ENCODE data around the gene CNTNAP2. TPM values are rescaled to one million over a fixed set of nuclear protein-coding genes. Genes with fewer than 3 reads are reported as not detected.
"Not testable (repeated sequence)": the region's sequence is repeated elsewhere in the genome, so short reads cannot be mapped to it uniquely, and the experiment has no call there.

The CNTNAP2 gene
- total and polyA plus RNA-seq, 2 of the 8 experiments (the other 6 are each of a cell fraction or from before 2014, with no cell fraction given): 27.9 to 71.0 TPM

DNA sequence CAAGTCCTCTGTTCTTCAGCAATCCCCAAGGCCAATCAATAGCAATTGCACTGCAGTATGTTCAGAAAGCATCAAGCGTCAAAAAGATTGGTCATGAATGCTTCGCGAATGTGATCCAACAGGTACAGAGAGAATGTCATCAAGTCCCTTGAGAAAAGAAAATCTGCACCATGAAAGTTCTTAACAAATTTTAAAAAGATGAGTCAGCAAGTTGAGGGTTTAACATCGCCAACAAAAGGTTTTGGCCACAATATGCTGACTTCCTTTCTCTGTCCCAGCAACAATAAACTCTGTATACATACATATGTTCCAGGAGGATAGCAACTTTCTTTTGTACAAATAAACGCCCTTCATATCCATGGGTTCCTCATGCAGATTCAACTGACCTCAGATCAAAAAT is 2305.4 kb downstream of the CNTNAP2 start:
- Histone ChIP-seq H3K4me1 (replicated peaks in 1 of 4; ENCODE audit: control insufficient read depth in 3 of 4, insufficient read depth in 4 of 4, low read length in 3 of 4) (no peaks in the 10 kb centered on the region), H2BK5ac (ENCODE audit: low read depth, low read length) (no peak overlapping the region), H3K23ac (ENCODE audit: insufficient read length) (no peak overlapping the region), H3K14ac (ENCODE audit: insufficient read length) (no peak overlapping the region), H3K36me3 (ENCODE audit: control insufficient read depth in 2 of 4, insufficient read depth in 4 of 4, low read length in 3 of 4) (peaks cover 0 to 5% (median 2%) of the 10 kb centered on the region in 4 experiments; a peak in 1 of 8 replicates), H3K79me2 (ENCODE audit: control insufficient read depth in 1 of 2, insufficient read depth in 2 of 2, low read length in 2 of 2) (no peaks in the 10 kb centered on the region), H2BK12ac (ENCODE audit: low read depth, low read length) (no peak overlapping the region), H3K9me3 (ENCODE audit: insufficient read depth in 2 of 2, low read depth in 1 of 2, low read length in 1 of 2) (peaks cover 3 to 15% of the 10 kb centered on the region in 2 experiments; a peak in 1 of 4 replicates), H3K4ac (replicated peaks; ENCODE audit: insufficient read length, low read depth, low read length) (no peak overlapping the region), H3K9ac (replicated peaks in 1 of 4; ENCODE audit: extremely low read depth in 1 of 4, low read depth in 3 of 4, low read length in 3 of 4) (no peak overlapping the region), H3K4me3 (ENCODE audit: extremely low read depth in 1 of 4, insufficient read depth in 2 of 4, low read depth in 3 of 4, low read length in 4 of 4) (no peak overlapping the region), H4K20me1 (replicated peaks in 1 of 2; ENCODE audit: control insufficient read depth in 1 of 2, insufficient read depth in 2 of 2, low read length in 2 of 2) (no peaks in the 10 kb centered on the region), H3K23me2 (ENCODE audit: low read depth, low read length) (no peaks in the 10 kb centered on the region; the same call in 1 of the 2 replicates), H3K56ac (replicated peaks; ENCODE audit: insufficient read length, low read depth, low read length) (no peak overlapping the region), H2AFZ (ENCODE audit: low read length) (no peak overlapping the region), H4K5ac (ENCODE audit: insufficient read length, low read depth, low read length) (no peak overlapping the region), H2BK15ac (ENCODE audit: low read length) (no peak overlapping the region), H3K18ac (ENCODE audit: extremely low read depth, low read length) (no peak overlapping the region), H3K27ac (ENCODE audit: low read depth, low read length) (no peak overlapping the region), H2BK20ac (ENCODE audit: low read length) (no peak overlapping the region), H2AK5ac (ENCODE audit: low read depth, low read length) (no peak overlapping the region), H3K27me3 (replicated peaks in 1 of 4; ENCODE audit: control insufficient read depth in 3 of 4, extremely low read depth in 1 of 4, insufficient read depth in 3 of 4, low read length in 3 of 4) (no peaks in the 10 kb centered on the region), H4K91ac (replicated peaks; ENCODE audit: insufficient read length, low read length) (no peak overlapping the region), H3K79me1 (ENCODE audit: low read depth, low read length) (no peaks in the 10 kb centered on the region), H3K4me2 (ENCODE audit: insufficient read depth in 1 of 2, low read depth in 2 of 2, low read length in 2 of 2) (no peak overlapping the region), H2BK120ac (replicated peaks; ENCODE audit: low read depth, low read length) (no peak overlapping the region), H4K8ac (ENCODE audit: extremely low read depth, insufficient read depth, low read length) (no peak overlapping the region)
- POLR2A ChIA-PET (ENCODE audit: partially characterized antibody): no interaction called here
- TF ChIP-seq SUZ12 (IDR thresholded peaks at IDR 0.05; ENCODE audit: low read length): no peak
- TF ChIP-seq MAFK (IDR thresholded peaks at IDR 0.05; ENCODE audit: low read depth, low read length): peak; percentile 55; the same call in 1 of the 2 replicates
- no peak for DNase-seq (ENCODE audit: low read depth in 1 of 2, low spot score in 2 of 2)
- FAIRE-seq: no peak
- CTCF ChIA-PET (ENCODE audit: partially characterized antibody): no interaction called here
- 95% methylated on average over 5 of the region's 5 CpGs; no CpG with 5 or more reads in 1 of the 2 experiments for WGBS, 2 experiments (ENCODE audit: extremely low coverage in 1 of 2, insufficient coverage in 1 of 2, insufficient read length in 1 of 2, insufficient replicate concordance in 2 of 2, low coverage in 1 of 2, low lambda C conversion rate in 2 of 2, missing lambda C conversion rate in 1 of 2)

GRCh38 chr7:148426393-148426792 is 2309.8 kb downstream of the CNTNAP2 start:
- H2BK120ac ChIP-seq (replicated peaks; ENCODE audit: low read depth, low read length); H3K79me2 ChIP-seq (ENCODE audit: control insufficient read depth in 1 of 2, insufficient read depth in 2 of 2, low read length in 2 of 2); H4K20me1 ChIP-seq (replicated peaks in 1 of 2; ENCODE audit: control insufficient read depth in 1 of 2, insufficient read depth in 2 of 2, low read length in 2 of 2); H3K9ac ChIP-seq (replicated peaks in 1 of 4; ENCODE audit: extremely low read depth in 1 of 4, low read depth in 3 of 4, low read length in 3 of 4); H3K14ac ChIP-seq (ENCODE audit: insufficient read length); H4K8ac ChIP-seq (ENCODE audit: extremely low read depth, insufficient read depth, low read length); DNase-seq (ENCODE audit: low read depth in 1 of 2, low spot score in 2 of 2); H3K27ac ChIP-seq (ENCODE audit: low read depth, low read length); CTCF ChIA-PET (ENCODE audit: partially characterized antibody); H3K4me3 ChIP-seq (ENCODE audit: extremely low read depth in 1 of 4, insufficient read depth in 2 of 4, low read depth in 3 of 4, low read length in 4 of 4); H4K5ac ChIP-seq (ENCODE audit: insufficient read length, low read depth, low read length); POLR2A ChIA-PET (ENCODE audit: partially characterized antibody); H2BK15ac ChIP-seq (ENCODE audit: low read length); H4K91ac ChIP-seq (replicated peaks; ENCODE audit: insufficient read length, low read length); FAIRE-seq; H2BK12ac ChIP-seq (ENCODE audit: low read depth, low read length); H2AFZ ChIP-seq (ENCODE audit: low read length); H3K23me2 ChIP-seq (ENCODE audit: low read depth, low read length); H2AK5ac ChIP-seq (ENCODE audit: low read depth, low read length); H3K18ac ChIP-seq (ENCODE audit: extremely low read depth, low read length); H2BK5ac ChIP-seq (ENCODE audit: low read depth, low read length); H3K56ac ChIP-seq (replicated peaks; ENCODE audit: insufficient read length, low read depth, low read length); H3K27me3 ChIP-seq (replicated peaks in 1 of 4; ENCODE audit: control insufficient read depth in 3 of 4, extremely low read depth in 1 of 4, insufficient read depth in 3 of 4, low read length in 3 of 4); H3K4ac ChIP-seq (replicated peaks; ENCODE audit: insufficient read length, low read depth, low read length); H3K79me1 ChIP-seq (ENCODE audit: low read depth, low read length); H2BK20ac ChIP-seq (ENCODE audit: low read length); H3K4me1 ChIP-seq (replicated peaks in 1 of 4; ENCODE audit: control insufficient read depth in 3 of 4, insufficient read depth in 4 of 4, low read length in 3 of 4); H3K23ac ChIP-seq (ENCODE audit: insufficient read length); H3K4me2 ChIP-seq (ENCODE audit: insufficient read depth in 1 of 2, low read depth in 2 of 2, low read length in 2 of 2); H3K36me3 ChIP-seq (ENCODE audit: control insufficient read depth in 2 of 4, insufficient read depth in 4 of 4, low read length in 3 of 4): not testable (repeated sequence)
- WGBS, 2 experiments (ENCODE audit: extremely low coverage in 1 of 2, insufficient coverage in 1 of 2, insufficient read length in 1 of 2, insufficient replicate concordance in 2 of 2, low coverage in 1 of 2, low lambda C conversion rate in 2 of 2, missing lambda C conversion rate in 1 of 2): 90% methylated on average over 10 of the region's 24 CpGs; no CpG with 5 or more reads in 1 of the 2 experiments
- H3K9me3 ChIP-seq (ENCODE audit: insufficient read depth in 2 of 2, low read depth in 1 of 2, low read length in 1 of 2): peaks cover 3 to 15% of the 10 kb centered on the region in 2 experiments; a peak in 1 of 4 replicates
